Panc1 (cell line): ENCODE results near the gene BICD1.

Experiments
- CTCF ChIP-seq: fragments of 450-650 bp; IDR thresholded peaks from 2 replicates; pipeline ENCODE4 v1.5.1; 2017; ENCODE audit warnings: mild to moderate bottlenecking
- POLR2AphosphoS5 ChIP-seq: IDR thresholded peaks from 2 replicates; pipeline ENCODE4 v1.6.1; 2012; ENCODE audit warnings: mild to moderate bottlenecking, low read depth, low read length, moderate library complexity
- REST ChIP-seq, 2 experiments: IDR thresholded peaks; 2 replicates each; pipeline ENCODE4 v1.6.1; 2011 to 2012; ENCODE audit warnings: low read depth in 2 of 2, control low read depth in 1 of 2, low read length in 1 of 2, mild to moderate bottlenecking in 1 of 2, moderate library complexity in 1 of 2; ENCODE audit not compliant: insufficient read depth in 1 of 2
- SIN3A ChIP-seq: IDR thresholded peaks from 2 replicates; pipeline ENCODE4 v1.6.1; 2012; ENCODE audit warnings: low read depth, mild to moderate bottlenecking, low read length, moderate library complexity, borderline replicate concordance; ENCODE audit not compliant: insufficient read depth

GRCh38 chr12:32309811-32310736 lies 203.4 kb downstream of the BICD1 start:
- no peak for TF ChIP-seq CTCF
- TF ChIP-seq REST (IDR thresholded peaks at IDR 0.05; ENCODE audit: insufficient read depth in 1 of 2, low read depth in 2 of 2, low read length in 1 of 2) = no peak
- TF ChIP-seq SIN3A = no peak
- no peak for TF ChIP-seq POLR2AphosphoS5
